Measurements from ENCODE around the gene PROX2. TPM values are rescaled to one million over a fixed set of nuclear protein-coding genes. Genes with fewer than 3 reads are reported as not detected.

The PROX2 gene
- total and polyA plus RNA-seq, 3 donors from 2014 or later, result 0.06 to 0.08 (median 0.08) TPM

DNA sequence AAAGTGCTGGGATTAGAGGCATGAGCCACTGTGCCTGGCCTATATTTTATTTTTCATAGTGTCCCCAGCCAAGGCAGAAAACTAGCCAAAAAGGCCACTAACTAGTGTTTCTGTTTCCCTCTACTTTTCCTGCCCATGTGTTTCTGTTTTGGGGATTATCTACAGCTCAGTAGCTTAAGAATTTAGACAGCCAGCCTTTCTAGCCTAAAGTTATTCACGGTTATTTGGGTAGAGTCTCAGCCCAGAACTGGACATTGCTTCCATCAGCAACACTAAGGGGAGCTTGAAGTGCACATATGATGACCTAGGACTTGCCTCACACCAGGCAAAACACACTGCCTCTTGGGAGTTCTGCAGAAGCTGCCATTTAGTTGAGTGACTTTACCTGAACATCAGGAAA lies 17.9 kb downstream of the PROX2 start:
- intact Hi-C loops (cut with DNase I; ENCODE audit: low total_unique reads), result no loop called here
- TF ChIP-seq POLR2A (IDR thresholded peaks at IDR 0.05) (no peak), CTCF (IDR thresholded peaks at IDR 0.05) (no peak)
- Histone ChIP-seq H3K36me3 (ENCODE audit: low read depth, missing control alignments) (no peaks in the 10 kb centered on the region), H3K4me1 (peaks cover 4% of the 10 kb centered on the region), H3K27me3 (no peaks in the 10 kb centered on the region), H3K4me3 (no peak overlapping the region), H3K9me3 (no peaks in the 10 kb centered on the region), H3K27ac (no peak overlapping the region)
- WGBS, 2 donors, result 77 to 89% methylated on average over 1 of the region's 1 CpG
- DNase-seq, result no peak

DNA sequence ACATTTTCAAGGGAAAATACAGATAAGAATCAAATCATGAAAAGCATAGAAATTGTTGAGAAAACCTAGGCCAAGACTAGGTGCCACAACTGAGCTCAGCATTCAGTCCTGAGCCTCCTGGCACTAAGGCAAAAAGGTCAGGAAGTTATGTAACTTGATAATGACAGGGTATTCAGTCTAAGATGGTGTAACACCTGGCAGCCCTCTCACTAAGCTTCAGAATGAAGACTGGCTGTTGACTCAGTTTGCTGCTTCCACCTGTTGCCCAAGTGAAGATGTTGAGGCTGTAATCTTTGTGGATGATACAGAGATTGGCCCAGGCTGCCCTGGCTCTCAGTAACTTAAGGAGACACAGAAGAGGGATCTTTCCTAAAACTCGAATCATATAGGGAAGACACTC lies 19.6 kb downstream of the PROX2 start:
- no peaks in the 10 kb centered on the region for H3K9me3 ChIP-seq
- DNase-seq, result no peak
- intact Hi-C loops (cut with DNase I; ENCODE audit: low total_unique reads), result no loop called here
- 92 to 100% methylated on average over 1 of the region's 1 CpG for WGBS, 2 donors
- H3K27me3 ChIP-seq, result no peaks in the 10 kb centered on the region
- H3K27ac ChIP-seq, result no peak overlapping the region
- no peak overlapping the region for H3K4me3 ChIP-seq
- H3K36me3 ChIP-seq (ENCODE audit: low read depth, missing control alignments), result no peaks in the 10 kb centered on the region
- H3K4me1 ChIP-seq, result peaks cover 4% of the 10 kb centered on the region
- TF ChIP-seq CTCF (IDR thresholded peaks at IDR 0.05) (no peak), POLR2A (IDR thresholded peaks at IDR 0.05) (no peak)

- intact Hi-C loops (cut with DNase I; ENCODE audit: low total_unique reads), result no loop called here
- WGBS, 2 donors, result 68 to 80% methylated on average over 4 of the region's 4 CpGs
- no peak overlapping the region for H3K27ac ChIP-seq
- TF ChIP-seq POLR2A (IDR thresholded peaks at IDR 0.05), result no peak
- no peak for TF ChIP-seq CTCF (IDR thresholded peaks at IDR 0.05)
- no peaks in the 10 kb centered on the region for H3K27me3 ChIP-seq
- peaks cover 4% of the 10 kb centered on the region for H3K4me1 ChIP-seq
- no peaks in the 10 kb centered on the region for H3K9me3 ChIP-seq
- DNase-seq, result no peak
- no peaks in the 10 kb centered on the region for H3K36me3 ChIP-seq (ENCODE audit: low read depth, missing control alignments)
- no peak overlapping the region for H3K4me3 ChIP-seq
Measured at GRCh38 chr14:74855945-74856344, 20.0 kb downstream of the PROX2 start.

GRCh38 chr14:74855021-74855420 lies 20.9 kb downstream of the PROX2 start:
- no peak for DNase-seq
- Histone ChIP-seq H3K27ac (no peak overlapping the region), H3K4me1 (peaks cover 4% of the 10 kb centered on the region), H3K27me3 (no peaks in the 10 kb centered on the region), H3K4me3 (no peak overlapping the region), H3K9me3 (no peaks in the 10 kb centered on the region), H3K36me3 (ENCODE audit: low read depth, missing control alignments) (no peaks in the 10 kb centered on the region)
- intact Hi-C loops (cut with DNase I; ENCODE audit: low total_unique reads), result no loop called here
- WGBS, 2 donors, result 68 to 77% methylated on average over 7 of the region's 7 CpGs
- no peak for TF ChIP-seq CTCF (IDR thresholded peaks at IDR 0.05)
- TF ChIP-seq POLR2A (IDR thresholded peaks at IDR 0.05), result no peak

- no peak overlapping the region for H3K4me3 ChIP-seq
- no peaks in the 10 kb centered on the region for H3K36me3 ChIP-seq (ENCODE audit: low read depth, missing control alignments)
- no peak overlapping the region for H3K27ac ChIP-seq
- H3K9me3 ChIP-seq, result no peaks in the 10 kb centered on the region
- DNase-seq, result no peak
- H3K4me1 ChIP-seq, result peaks cover 4% of the 10 kb centered on the region
- intact Hi-C loops (cut with DNase I; ENCODE audit: low total_unique reads), result no loop called here
- no peaks in the 10 kb centered on the region for H3K27me3 ChIP-seq
- TF ChIP-seq CTCF (IDR thresholded peaks at IDR 0.05) (no peak), POLR2A (IDR thresholded peaks at IDR 0.05) (no peak)
- 39 to 61% methylated on average over 4 of the region's 4 CpGs for WGBS, 2 donors
Measured at GRCh38 chr14:74853581-74853980, 22.4 kb downstream of the PROX2 start.

All from testis (tissue), 3 donors.